Measurements from ENCODE around the gene SLC39A11.
"Not testable (repeated sequence)": the region's sequence is repeated elsewhere in the genome, so short reads cannot be mapped to it uniquely, and the experiment has no call there.

SLC39A11 gene

GRCh38 chr17:73104450-73104849 is 12.0 kb upstream of the SLC39A11 start:
- no peak for DNase-seq (ENCODE audit: extremely low spot score)
- no peak for TF ChIP-seq CTCF (IDR thresholded peaks at IDR 0.05; ENCODE audit: control extremely low read depth, extremely low read depth, low read depth, missing control alignments)
- ChIA-PET POLR2A (no interaction called here), CTCF (interaction anchor here (1.6 kb wide), 1 partner anchor 8 kb away, joined by 5 read pairs; no protein-coding TSS in a partner anchor)

DNA sequence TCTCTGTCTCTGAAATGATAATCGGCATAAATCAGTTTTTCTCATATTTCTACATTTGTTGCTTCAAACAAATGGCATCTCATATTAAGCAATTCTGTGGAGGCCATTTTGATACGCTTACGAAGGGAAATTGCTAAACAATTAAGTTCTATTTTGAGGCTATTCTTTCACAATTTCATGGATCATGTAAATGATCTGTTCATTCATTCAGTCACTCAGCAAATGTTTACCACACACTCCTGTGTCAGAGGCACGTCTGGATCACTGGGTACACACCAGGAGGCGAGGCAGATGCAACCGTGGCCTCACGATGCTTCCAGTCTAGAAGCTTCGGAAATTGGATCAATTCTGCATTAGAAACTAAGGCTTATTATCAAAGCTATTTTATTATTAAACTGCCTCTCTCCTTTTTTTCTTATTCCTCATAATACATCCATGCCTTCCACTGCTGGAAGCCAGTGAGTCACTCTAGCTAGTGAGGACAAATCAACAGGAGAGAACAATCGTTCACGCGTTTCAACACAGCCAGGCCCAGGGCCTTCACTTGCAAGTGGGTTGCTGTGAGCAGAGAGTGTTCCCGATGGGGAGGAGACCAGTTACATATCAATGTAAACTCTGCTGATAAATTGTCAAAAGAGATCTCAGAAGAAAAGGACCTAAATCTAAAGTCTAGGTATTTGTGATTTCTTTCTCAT is 11.3 kb upstream of the SLC39A11 start:
- no peak for TF ChIP-seq CTCF (IDR thresholded peaks at IDR 0.05; ENCODE audit: control extremely low read depth, extremely low read depth, low read depth, missing control alignments)
- DNase-seq (ENCODE audit: extremely low spot score) = no peak
- ChIA-PET POLR2A (no interaction called here), CTCF (interaction anchor here (1.6 kb wide), 1 partner anchor 8 kb away, joined by 5 read pairs; no protein-coding TSS in a partner anchor)

- ChIA-PET POLR2A (no interaction called here), CTCF (no interaction called here)
- no peak for DNase-seq (ENCODE audit: extremely low spot score)
- TF ChIP-seq CTCF (IDR thresholded peaks at IDR 0.05; ENCODE audit: control extremely low read depth, extremely low read depth, low read depth, missing control alignments) = no peak
Observed at GRCh38 chr17:73101031-73101430, 8.5 kb upstream of the SLC39A11 start.

- no peak for DNase-seq (ENCODE audit: extremely low spot score)
- ChIA-PET CTCF (no interaction called here), POLR2A (no interaction called here)
- no peak for TF ChIP-seq CTCF (IDR thresholded peaks at IDR 0.05; ENCODE audit: control extremely low read depth, extremely low read depth, low read depth, missing control alignments)
Observed at GRCh38 chr17:73100363-73100762, 7.9 kb upstream of the SLC39A11 start.

DNA sequence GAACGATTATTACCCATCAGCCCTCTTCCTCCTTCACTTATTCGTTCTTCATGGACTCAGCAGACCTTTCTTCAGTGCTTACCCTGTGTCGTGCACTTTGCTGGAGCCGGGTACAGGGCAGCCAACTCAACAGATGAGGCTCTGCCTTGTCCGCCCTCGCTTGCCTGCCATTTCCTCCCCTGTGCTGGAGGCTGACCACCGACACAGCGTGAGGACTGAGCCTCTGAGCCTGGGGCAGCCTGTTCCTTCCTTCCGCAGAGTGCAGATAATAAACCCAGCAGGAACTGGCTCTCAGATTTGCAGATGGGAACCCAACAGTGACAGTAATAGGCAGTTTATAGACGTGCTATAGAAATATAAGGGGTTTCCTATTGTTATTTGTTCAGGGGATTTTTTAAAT is 7.0 kb upstream of the SLC39A11 start:
- ChIA-PET CTCF (no interaction called here), POLR2A (no interaction called here)
- DNase-seq (ENCODE audit: extremely low spot score) = no peak
- no peak for TF ChIP-seq CTCF (IDR thresholded peaks at IDR 0.05; ENCODE audit: control extremely low read depth, extremely low read depth, low read depth, missing control alignments)

DNA sequence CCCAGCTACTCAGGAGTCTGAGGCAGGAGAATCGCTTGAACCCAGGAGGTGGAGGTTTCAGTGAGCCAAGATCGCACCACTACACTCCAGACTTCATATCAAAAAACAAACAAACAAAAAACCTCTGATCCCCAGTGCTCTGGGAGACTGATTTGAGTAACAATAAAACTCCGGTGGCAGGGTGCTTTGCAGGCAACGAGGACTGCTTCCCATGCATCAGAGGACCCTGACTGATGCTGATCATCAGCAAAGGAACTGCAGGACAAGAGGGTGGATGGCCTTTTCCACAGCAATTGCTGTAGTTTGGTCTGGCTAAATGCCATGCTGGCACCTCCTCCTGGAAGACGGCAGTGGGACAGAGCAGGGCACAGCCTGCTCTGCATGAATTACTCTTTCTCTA is 6.4 kb upstream of the SLC39A11 start:
- POLR2A ChIA-PET = no interaction called here

DNA sequence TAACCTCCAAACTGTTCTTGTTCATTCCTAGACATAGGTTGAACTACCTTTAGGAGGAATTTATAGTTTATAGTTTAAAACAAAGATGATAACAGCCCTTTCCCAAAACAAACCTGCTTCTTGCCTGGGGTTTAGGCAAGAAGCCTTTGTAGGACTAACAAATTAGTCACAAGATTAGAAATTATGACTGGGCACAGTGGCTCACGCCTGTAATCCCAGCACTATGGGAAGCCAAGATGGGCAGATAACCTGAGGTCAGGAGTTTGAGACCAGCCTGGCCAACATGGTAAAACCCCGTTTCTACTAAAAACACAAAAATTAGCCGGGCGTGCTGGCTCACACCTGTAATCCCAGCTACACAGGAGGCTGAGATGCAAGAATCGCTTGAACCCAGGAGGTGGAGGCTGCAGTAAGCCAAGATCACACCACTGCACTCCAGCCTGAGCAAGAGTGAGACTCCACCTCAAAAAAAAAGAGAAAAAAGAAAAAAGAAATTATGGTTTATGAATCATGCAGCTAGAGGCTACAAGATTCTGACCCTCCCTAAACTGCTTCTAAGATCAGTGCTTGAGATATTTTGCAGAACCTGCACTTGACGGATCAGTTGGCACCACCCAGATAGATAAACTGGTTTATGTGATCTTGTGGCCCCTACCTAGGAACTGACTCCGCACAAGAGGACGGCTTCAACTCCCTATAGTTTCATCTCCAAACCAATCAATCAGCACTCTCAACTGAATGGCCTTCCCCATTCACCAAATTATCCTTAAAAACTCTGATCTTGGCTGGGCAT is 5.7 kb upstream of the SLC39A11 start:
- CTCF ChIA-PET; DNase-seq (ENCODE audit: extremely low spot score); POLR2A ChIA-PET: not testable (repeated sequence)

More for the DNA sequence above, 6.4 kb upstream of the SLC39A11 start:
- CTCF ChIA-PET = no interaction called here
- TF ChIP-seq CTCF (IDR thresholded peaks at IDR 0.05; ENCODE audit: control extremely low read depth, extremely low read depth, low read depth, missing control alignments) = no peak
- no peak for DNase-seq (ENCODE audit: extremely low spot score)

All from GM10248 (cell line).